KMS-11 (cell line): ENCODE data around the gene TXNDC5.
"Not testable (repeated sequence)": the region's sequence is repeated elsewhere in the genome, so short reads cannot be mapped to it uniquely, and the experiment has no call there.

Experiments used
- H2AFZ ChIP-seq: fragments of 200-600 bp; sonication (generic); 2 replicates; pipeline ENCODE4 v1.6.1; 2016; ENCODE audit warnings: antibody characterized with exemption, mixed run types, low read depth
- H3K27ac ChIP-seq: fragments of 200-600 bp; sonication (generic); 2 replicates; pipeline ENCODE4 v1.6.1; 2016; ENCODE audit warnings: mild to moderate bottlenecking, mixed run types
- H3K27me3 ChIP-seq: fragments of 200-600 bp; sonication (generic); 2 replicates; pipeline ENCODE4 v1.6.1; 2017; ENCODE audit warnings: mild to moderate bottlenecking, low read depth, mixed run types, moderate library complexity; ENCODE audit not compliant: insufficient read depth
- H3K36me3 ChIP-seq: fragments of 200-600 bp; sonication (generic); 2 replicates; pipeline ENCODE4 v1.6.1; 2017; ENCODE audit warnings: mild to moderate bottlenecking, mixed run types; ENCODE audit not compliant: insufficient read depth
- H3K4me1 ChIP-seq: fragments of 200-600 bp; sonication (generic); 2 replicates; pipeline ENCODE4 v1.6.1; 2016; ENCODE audit warnings: mild to moderate bottlenecking, low read depth, mixed run types; ENCODE audit not compliant: poor library complexity, severe bottlenecking
- H3K4me2 ChIP-seq: fragments of 200-600 bp; sonication (generic); 2 replicates; pipeline ENCODE4 v1.7.0; 2016; ENCODE audit warnings: mild to moderate bottlenecking, mixed run types
- H3K4me3 ChIP-seq: fragments of 200-600 bp; sonication (generic); IDR thresholded peaks from 2 replicates; pipeline ENCODE4 v1.6.1; 2017; ENCODE audit warnings: low read depth, low read length, mixed read lengths; ENCODE audit not compliant: insufficient read depth
- H3K79me2 ChIP-seq: fragments of 200-600 bp; sonication (generic); 2 replicates; pipeline ENCODE4 v1.6.1; 2016; ENCODE audit warnings: low read depth, mixed run types; ENCODE audit not compliant: insufficient read depth
- H3K9ac ChIP-seq: fragments of 200-600 bp; sonication (generic); 2 replicates; pipeline ENCODE4 v1.6.1; 2016; ENCODE audit warnings: mild to moderate bottlenecking, mixed run types
- H4K20me1 ChIP-seq: fragments of 200-600 bp; sonication (generic); 2 replicates; pipeline ENCODE4 v1.6.1; 2016; ENCODE audit warnings: mild to moderate bottlenecking, mixed run types; ENCODE audit not compliant: insufficient read depth
- TF ChIP-seq, protein P1 (sequence below): fragments of 200-600 bp; sonication (generic); conservative IDR thresholded peaks from 2 replicates; pipeline ENCODE4 v1.6.1; 2017; ENCODE audit warnings: low read depth, mild to moderate bottlenecking, antibody characterized with exemption, low read length, moderate library complexity, mixed read lengths

The TXNDC5 gene

DNA sequence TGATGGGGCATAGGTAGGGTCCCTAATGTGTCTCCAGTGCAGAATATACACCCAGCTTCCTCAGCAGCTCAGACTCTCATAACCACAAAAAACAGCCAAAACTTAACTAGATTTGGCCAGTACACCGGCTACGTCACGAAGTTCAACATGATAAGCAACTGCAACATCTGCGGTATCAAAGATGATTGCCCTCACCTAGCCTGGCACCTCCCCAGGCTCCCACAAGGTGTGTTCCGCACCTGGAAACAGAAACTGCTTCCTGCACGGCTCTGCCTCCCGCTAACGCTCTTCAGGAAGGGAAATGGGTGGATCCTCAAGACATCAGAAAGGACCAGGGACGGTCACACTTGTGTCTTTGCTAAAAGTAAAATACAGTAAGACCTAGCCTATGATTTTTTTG, 9.5 kb downstream of the TXNDC5 start:
- H3K27me3 ChIP-seq: no peaks in the 10 kb centered on the region; the same call in 1 of the 2 replicates
- peaks cover 100% of the 10 kb centered on the region for H3K4me1 ChIP-seq
- H2AFZ ChIP-seq: no peak overlapping the region
- no peak overlapping the region for H3K4me3 ChIP-seq
- peak overlapping the region; percentile 91 for H3K27ac ChIP-seq
- H3K36me3 ChIP-seq: peaks cover 43% of the 10 kb centered on the region; the same call in 1 of the 2 replicates
- H3K9ac ChIP-seq: peak overlapping the region; percentile 95; the same call in 1 of the 2 replicates
- TF ChIP-seq, protein P1, sequence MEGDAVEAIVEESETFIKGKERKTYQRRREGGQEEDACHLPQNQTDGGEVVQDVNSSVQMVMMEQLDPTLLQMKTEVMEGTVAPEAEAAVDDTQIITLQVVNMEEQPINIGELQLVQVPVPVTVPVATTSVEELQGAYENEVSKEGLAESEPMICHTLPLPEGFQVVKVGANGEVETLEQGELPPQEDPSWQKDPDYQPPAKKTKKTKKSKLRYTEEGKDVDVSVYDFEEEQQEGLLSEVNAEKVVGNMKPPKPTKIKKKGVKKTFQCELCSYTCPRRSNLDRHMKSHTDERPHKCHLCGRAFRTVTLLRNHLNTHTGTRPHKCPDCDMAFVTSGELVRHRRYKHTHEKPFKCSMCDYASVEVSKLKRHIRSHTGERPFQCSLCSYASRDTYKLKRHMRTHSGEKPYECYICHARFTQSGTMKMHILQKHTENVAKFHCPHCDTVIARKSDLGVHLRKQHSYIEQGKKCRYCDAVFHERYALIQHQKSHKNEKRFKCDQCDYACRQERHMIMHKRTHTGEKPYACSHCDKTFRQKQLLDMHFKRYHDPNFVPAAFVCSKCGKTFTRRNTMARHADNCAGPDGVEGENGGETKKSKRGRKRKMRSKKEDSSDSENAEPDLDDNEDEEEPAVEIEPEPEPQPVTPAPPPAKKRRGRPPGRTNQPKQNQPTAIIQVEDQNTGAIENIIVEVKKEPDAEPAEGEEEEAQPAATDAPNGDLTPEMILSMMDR: no peak
- peak overlapping the region; percentile 81 for H3K4me2 ChIP-seq
- peaks cover 98% of the 10 kb centered on the region for H3K79me2 ChIP-seq
- peaks cover 20% of the 10 kb centered on the region for H4K20me1 ChIP-seq

DNA sequence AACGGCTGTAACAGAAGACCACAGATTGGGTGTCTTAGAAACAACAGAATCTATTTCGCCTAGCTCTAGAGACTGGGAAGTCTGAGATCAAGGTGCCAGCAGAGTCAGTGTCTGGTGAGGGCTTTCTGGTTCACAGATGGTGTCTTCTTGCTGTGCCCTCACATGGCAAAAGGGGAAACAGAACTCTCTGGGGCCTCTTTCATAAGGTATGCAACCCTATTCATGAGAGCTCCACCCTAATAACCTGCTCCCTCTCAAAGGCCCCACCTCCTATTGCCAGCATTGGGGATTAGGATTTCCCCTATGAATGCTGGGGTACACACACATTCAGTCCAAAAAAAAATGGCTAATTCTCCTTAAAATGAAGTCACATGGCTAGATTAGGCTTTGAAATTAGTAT, 10.0 kb downstream of the TXNDC5 start:
- Histone ChIP-seq H3K4me3 (no peak overlapping the region), H4K20me1 (peaks cover 15% of the 10 kb centered on the region), H3K27ac (peak overlapping the region; percentile 91), H3K4me1 (peaks cover 100% of the 10 kb centered on the region), H3K9ac (peak overlapping the region; percentile 95; the same call in 1 of the 2 replicates), H3K79me2 (peaks cover 98% of the 10 kb centered on the region), H3K4me2 (peak overlapping the region; percentile 81), H2AFZ (no peak overlapping the region), H3K27me3 (no peaks in the 10 kb centered on the region; the same call in 1 of the 2 replicates), H3K36me3 (peaks cover 47% of the 10 kb centered on the region; the same call in 1 of the 2 replicates)
- TF ChIP-seq, protein P1: no peak

DNA sequence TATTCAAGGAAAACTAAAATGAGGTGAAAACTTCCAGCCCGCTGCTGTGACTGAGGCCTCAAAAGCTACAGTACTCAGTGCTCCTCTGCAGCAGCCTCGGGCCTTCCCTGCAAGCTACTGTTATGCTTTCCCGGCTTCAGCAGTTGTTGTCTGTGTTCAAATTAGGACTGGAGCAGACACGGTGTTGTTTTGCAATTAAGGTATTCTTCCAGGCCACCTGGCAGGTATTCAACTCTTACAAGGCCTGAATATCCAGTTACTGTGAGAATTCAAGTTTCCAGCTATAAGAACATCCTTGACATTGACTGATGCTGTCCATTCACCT, 10.7 kb downstream of the TXNDC5 start:
- H3K27me3 ChIP-seq: no peaks in the 10 kb centered on the region; the same call in 1 of the 2 replicates
- TF ChIP-seq, protein P1: no peak
- peak overlapping the region; percentile 91 for H3K27ac ChIP-seq
- H3K79me2 ChIP-seq: peaks cover 98% of the 10 kb centered on the region
- peak overlapping the region; percentile 95 for H3K9ac ChIP-seq
- peaks cover 100% of the 10 kb centered on the region for H3K4me1 ChIP-seq
- peaks cover 8% of the 10 kb centered on the region for H4K20me1 ChIP-seq
- H3K4me2 ChIP-seq: peak overlapping the region; percentile 81
- no peak overlapping the region for H2AFZ ChIP-seq
- H3K36me3 ChIP-seq: peaks cover 55% of the 10 kb centered on the region; the same call in 1 of the 2 replicates
- no peak overlapping the region for H3K4me3 ChIP-seq

DNA sequence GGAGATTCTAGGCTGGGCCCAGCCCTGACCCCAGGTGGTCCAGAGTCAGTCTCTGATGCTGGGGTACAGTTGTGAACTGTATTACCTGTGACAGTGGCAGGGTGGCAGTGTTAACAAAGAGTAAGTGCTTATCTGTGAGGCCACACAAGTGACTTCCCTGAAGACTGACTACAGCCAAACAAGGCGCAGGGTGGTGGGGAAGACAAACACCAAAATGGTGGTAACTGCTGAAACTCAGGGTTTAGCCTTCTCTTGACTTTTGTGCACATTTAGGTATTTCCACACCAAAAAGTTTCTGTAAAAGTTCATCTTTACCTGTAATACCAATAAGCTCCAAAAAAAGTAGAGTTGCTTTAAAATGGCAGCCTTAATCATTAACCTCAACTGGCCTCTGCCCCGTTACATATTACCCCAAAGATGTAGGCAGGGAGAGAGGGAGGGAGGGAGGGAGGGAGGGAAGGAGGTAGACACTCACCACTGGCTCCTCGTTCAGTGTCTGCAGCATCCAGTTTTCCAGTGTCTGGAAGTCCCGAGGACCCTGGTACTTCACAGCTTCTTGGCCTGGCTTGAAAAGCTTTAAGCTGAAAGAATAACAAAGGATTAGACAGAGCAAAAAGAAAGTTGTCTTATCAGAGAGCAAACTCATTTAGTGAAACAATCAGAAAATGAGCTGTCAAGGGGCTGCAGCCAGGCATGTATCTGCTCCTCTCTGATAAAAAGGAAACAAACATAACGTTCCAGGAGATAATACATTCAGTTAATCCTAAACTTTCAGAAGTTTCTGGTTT, 11.3 kb downstream of the TXNDC5 start:
- Histone ChIP-seq H3K4me3 (no peak overlapping the region), H3K36me3 (peaks cover 60% of the 10 kb centered on the region), H2AFZ (no peak overlapping the region), H3K4me2 (peak overlapping the region; percentile 81), H3K79me2 (peaks cover 98% of the 10 kb centered on the region), H3K4me1 (peaks cover 100% of the 10 kb centered on the region), H4K20me1 (peaks cover 6% of the 10 kb centered on the region; the same call in 1 of the 2 replicates), H3K27ac (peak overlapping the region; percentile 91), H3K27me3 (no peaks in the 10 kb centered on the region; the same call in 1 of the 2 replicates), H3K9ac (peak overlapping the region; percentile 95; the same call in 1 of the 2 replicates)
- TF ChIP-seq, protein P1: peak; percentile 21; the same call in 1 of the 2 replicates

DNA sequence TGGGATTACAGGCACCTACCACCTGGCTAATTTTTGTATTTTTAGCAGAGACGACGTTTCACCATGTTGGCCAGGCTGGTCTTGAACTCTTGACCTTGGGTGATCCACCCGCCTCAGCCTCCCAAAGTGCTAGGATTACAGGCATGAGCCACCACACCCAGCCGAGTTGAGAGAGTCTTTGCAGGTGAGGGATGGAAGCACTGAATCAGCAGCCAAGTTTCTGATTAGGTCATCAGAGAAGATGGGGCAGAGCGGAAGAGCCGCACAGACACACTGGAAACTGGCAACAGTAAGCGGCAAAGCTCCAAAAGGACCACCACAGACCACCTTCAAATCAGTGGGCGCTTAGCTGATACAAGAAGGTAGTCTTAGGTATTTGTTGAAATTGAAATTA, 12.4 kb downstream of the TXNDC5 start:
- Histone ChIP-seq H3K79me2 (peaks cover 98% of the 10 kb centered on the region), H3K4me2 (peak overlapping the region; percentile 81), H3K9ac (peak overlapping the region; percentile 95), H3K27ac (peak overlapping the region; percentile 91), H3K36me3 (peaks cover 60% of the 10 kb centered on the region), H3K4me1 (peaks cover 100% of the 10 kb centered on the region)
- not testable (repeated sequence) for H4K20me1 ChIP-seq, H3K4me3 ChIP-seq, H3K27me3 ChIP-seq, H2AFZ ChIP-seq
